ENCODE measurements around the gene VRK3. TPM values are rescaled to one million over a fixed set of nuclear protein-coding genes. Genes with fewer than 3 reads are reported as not detected.
A peak's percentile ranks its signal among the peaks of the same experiment; 100 is the strongest.
"Not testable (repeated sequence)": the region's sequence is repeated elsewhere in the genome, so short reads cannot be mapped to it uniquely, and the experiment has no call there.

VRK3 gene
- 26.2 and 41.7 TPM in 2 replicates for total RNA-seq (2014; rRNA removed; shearing (Covaris generic))

- peak; percentile 100 for DNase-seq (ENCODE audit: low read depth)
Observed at GRCh38 chr19:50025022-50025793, at the start of gene VRK3. Gene VRK3 (minus strand): TSS chr19:50025372. CDS start chr19:50016162, 9,210 bp downstream.

- not testable (repeated sequence) for DNase-seq (ENCODE audit: low read depth)
Observed at GRCh38 chr19:50068382-50068781, 43.2 kb upstream of the VRK3 start.

GRCh38 chr19:50067575-50067974, 42.4 kb upstream of the VRK3 start:
- no peak for DNase-seq (ENCODE audit: low read depth)

- DNase-seq (ENCODE audit: low read depth): no peak
Observed at GRCh38 chr19:50065938-50066337, 40.8 kb upstream of the VRK3 start.

GRCh38 chr19:50061650-50062049, 36.5 kb upstream of the VRK3 start:
- DNase-seq (ENCODE audit: low read depth): no peak

- no peak for DNase-seq (ENCODE audit: low read depth)
Observed at GRCh38 chr19:50060107-50060506, 34.9 kb upstream of the VRK3 start.

- no peak for DNase-seq (ENCODE audit: low read depth)
Observed at GRCh38 chr19:50059045-50059444, 33.9 kb upstream of the VRK3 start.

GRCh38 chr19:50058425-50058824, 33.3 kb upstream of the VRK3 start:
- DNase-seq (ENCODE audit: low read depth): no peak

GRCh38 chr19:50053119-50053518, 27.9 kb upstream of the VRK3 start:
- DNase-seq (ENCODE audit: low read depth): no peak

GRCh38 chr19:50051964-50052363, 26.8 kb upstream of the VRK3 start:
- no peak for DNase-seq (ENCODE audit: low read depth)

- not testable (repeated sequence) for DNase-seq (ENCODE audit: low read depth)
Observed at GRCh38 chr19:50051228-50051895, 26.2 kb upstream of the VRK3 start.

GRCh38 chr19:50050406-50051227, 25.4 kb upstream of the VRK3 start:
- peak; percentile 87 for DNase-seq (ENCODE audit: low read depth)

- no peak for DNase-seq (ENCODE audit: low read depth)
Observed at GRCh38 chr19:50047671-50048070, 22.5 kb upstream of the VRK3 start.

GRCh38 chr19:50046649-50047503, 21.7 kb upstream of the VRK3 start:
- peak; percentile 42 for DNase-seq (ENCODE audit: low read depth)

GRCh38 chr19:50044922-50045321, 19.8 kb upstream of the VRK3 start:
- no peak for DNase-seq (ENCODE audit: low read depth)

GRCh38 chr19:50043967-50044366, 18.8 kb upstream of the VRK3 start:
- no peak for DNase-seq (ENCODE audit: low read depth)

- no peak for DNase-seq (ENCODE audit: low read depth)
Observed at GRCh38 chr19:50042363-50043024, 17.3 kb upstream of the VRK3 start.

GRCh38 chr19:50040967-50041366, 15.8 kb upstream of the VRK3 start:
- no peak for DNase-seq (ENCODE audit: low read depth)

GRCh38 chr19:50039968-50040367, 14.8 kb upstream of the VRK3 start:
- DNase-seq (ENCODE audit: low read depth): no peak

- peak; percentile 45 for DNase-seq (ENCODE audit: low read depth)
Observed at GRCh38 chr19:50036908-50037307, 11.7 kb upstream of the VRK3 start.

GRCh38 chr19:50030937-50031336, 5.8 kb upstream of the VRK3 start:
- no peak for DNase-seq (ENCODE audit: low read depth)
